PC-3 (cell line): ENCODE measurements around the gene TRIM44. TPM values are rescaled to one million over a fixed set of nuclear protein-coding genes. Genes with fewer than 3 reads are reported as not detected.

Experiments used
- ATAC-seq: fragments of 200-7000 bp; cut with Tn5 transposase; 2 replicates; pipeline ENCODE4 v1.9.1; 2020; ENCODE audit warnings: mild to moderate bottlenecking, moderate library complexity
- BruUV-seq: library from RNA; stranded (reverse); fragments of 400-500 nt; replicated peaks from 2 replicates; lab custom pipeline; 2021; lab: Mats Ljungman, UMichigan
- CTCF ChIA-PET: fragments of 300-600 bp; sonication (Branson Sonifier 250); formaldehyde crosslinking; loops from one replicate; lab custom pipeline; 2022; ENCODE audit warnings: antibody characterized with exemption; lab: Charles Lee
- POLR2A ChIA-PET: fragments of 300-600 bp; sonication (Branson Sonifier 250); formaldehyde crosslinking; loops from one replicate; lab custom pipeline; 2022; ENCODE audit warnings: antibody characterized with exemption; ENCODE audit not compliant: unreplicated experiment; lab: Charles Lee
- DNase-seq: peaks from one replicate; pipeline ENCODE4 v3.0.0-alpha.2; 2015
- H2AFZ ChIP-seq: fragments of 300-600 bp; sonication (generic); 2 replicates; pipeline ENCODE4 v1.6.0; 2016; ENCODE audit warnings: antibody characterized with exemption, low read length
- H3F3A ChIP-seq: fragments of 300-600 bp; sonication (generic); one replicate; pipeline ENCODE4 v1.6.0; 2017; ENCODE audit warnings: antibody characterized with exemption, low read length, control low read depth, mild to moderate bottlenecking; ENCODE audit not compliant: unreplicated experiment
- H3K27ac ChIP-seq: fragments of 300-600 bp; sonication (generic); 2 replicates; pipeline ENCODE4 v1.5.1; 2016; ENCODE audit warnings: mild to moderate bottlenecking, low read length
- H3K27me3 ChIP-seq: fragments of 300-600 bp; sonication (generic); 2 replicates; pipeline ENCODE4 v1.6.1; 2016; ENCODE audit warnings: low read length, mixed read lengths
- H3K36me3 ChIP-seq: fragments of 300-600 bp; sonication (generic); 2 replicates; pipeline ENCODE4 v1.6.1; 2016; ENCODE audit warnings: low read depth, mixed run types, low read length, mixed read lengths
- H3K4me1 ChIP-seq: fragments of 300-600 bp; sonication (generic); 2 replicates; pipeline ENCODE4 v1.5.1; 2016; ENCODE audit warnings: low read length; ENCODE audit not compliant: insufficient read depth
- H3K4me2 ChIP-seq: fragments of 300-600 bp; sonication (generic); 2 replicates; pipeline ENCODE4 v1.6.0; 2016; ENCODE audit warnings: low read length
- H3K4me3 ChIP-seq: fragments of 300-600 bp; sonication (generic); 2 replicates; pipeline ENCODE4 v1.5.1; 2016; ENCODE audit warnings: mild to moderate bottlenecking, low read length, mixed read lengths
- H3K79me2 ChIP-seq: fragments of 300-600 bp; sonication (generic); 2 replicates; pipeline ENCODE4 v1.6.1; 2017; ENCODE audit warnings: low read length, mixed read lengths
- H3K9ac ChIP-seq: fragments of 300-600 bp; sonication (generic); 2 replicates; pipeline ENCODE4 v1.6.0; 2016; ENCODE audit warnings: mild to moderate bottlenecking, low read length
- H3K9me2 ChIP-seq: fragments of 300-600 bp; sonication (generic); replicated peaks from 2 replicates; pipeline ENCODE4 v1.6.1; 2016; ENCODE audit warnings: mixed run types, low read length, mixed read lengths
- H3K9me3 ChIP-seq: fragments of 300-600 bp; sonication (generic); 2 replicates; pipeline ENCODE4 v1.6.1; 2016; ENCODE audit warnings: low read length, mixed read lengths
- H4K20me1 ChIP-seq: fragments of 300-600 bp; sonication (generic); 2 replicates; pipeline ENCODE4 v1.6.1; 2016; ENCODE audit warnings: low read length, mixed read lengths
- EZH2 ChIP-seq: fragments of 300-600 bp; sonication (generic); IDR thresholded peaks from one replicate; pipeline ENCODE4 v1.6.1; 2017; ENCODE audit warnings: antibody characterized with exemption, mild to moderate bottlenecking, low read length; ENCODE audit not compliant: unreplicated experiment
- EZH2phosphoT487 ChIP-seq: fragments of 300-600 bp; sonication (generic); IDR thresholded peaks from 2 replicates; pipeline ENCODE4 v1.6.1; 2018; ENCODE audit warnings: mild to moderate bottlenecking, antibody characterized with exemption, low read length, borderline replicate concordance
- intact Hi-C: fragments of 100-400 bp; cut with micrococcal nuclease; formaldehyde crosslinking; loops from 2 replicates; pipeline ENCODE4 v1.9.0; 2023
- total RNA-seq: library from RNA; depleted of rRNA; stranded (reverse); fragments of >200 nt; gene quantifications from 2 replicates; pipeline ENCODE4 v1.2.3, GENCODE V29; 2014
- TF ChIP-seq, protein P1 (sequence below): fragments of 300-600 bp; sonication (generic); conservative IDR thresholded peaks from 2 replicates; pipeline ENCODE4 v1.5.1; 2017; ENCODE audit warnings: antibody characterized with exemption, low read depth, mild to moderate bottlenecking, low read length

TRIM44 gene
- total RNA-seq, 1 experiment from 2014 or later: 14.0 TPM

DNA sequence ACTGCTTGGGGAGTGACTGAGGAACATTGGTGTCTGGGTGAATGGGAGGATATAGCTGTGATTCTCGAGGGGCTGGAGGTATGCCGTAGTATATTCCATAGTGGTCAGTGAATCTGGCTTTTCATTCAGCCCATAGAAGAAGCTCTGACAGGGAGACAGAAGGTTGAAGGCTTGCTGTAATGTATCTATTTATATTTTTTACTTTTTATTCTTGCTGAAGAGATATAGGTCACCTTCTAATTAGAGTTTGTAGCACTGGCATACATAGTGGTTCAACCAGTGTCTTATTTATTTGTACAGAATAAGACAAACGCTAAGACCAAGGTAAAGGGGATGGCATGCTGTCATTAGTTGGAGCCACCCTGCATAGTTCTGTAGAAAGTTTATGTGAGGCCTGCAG lies 10.0 kb downstream of the TRIM44 start:
- Histone ChIP-seq H3K27me3 (no peaks in the 10 kb centered on the region), H3K9me2 (no peaks in the 10 kb centered on the region), H3K79me2 (peaks cover 95% of the 10 kb centered on the region), H2AFZ (no peak overlapping the region), H3K4me3 (no peak overlapping the region), H3K4me2 (no peak overlapping the region), H4K20me1 (0 out of 2 replicates have a peak, but pooled peaks cover 21% of the 10 kb centered on the region), H3K4me1 (peaks cover 23% of the 10 kb centered on the region), H3K9me3 (no peaks in the 10 kb centered on the region), H3K36me3 (no peaks in the 10 kb centered on the region), H3K9ac (no peak overlapping the region), H3K27ac (no peak overlapping the region), H3F3A (no peaks in the 10 kb centered on the region)
- CTCF ChIA-PET: no interaction called here
- ATAC-seq: no peak
- BruUV-seq: no TSS peak
- intact Hi-C loops: no loop called here
- TF ChIP-seq EZH2phosphoT487 (no peak), EZH2 (no peak)
- TF ChIP-seq, protein P1, sequence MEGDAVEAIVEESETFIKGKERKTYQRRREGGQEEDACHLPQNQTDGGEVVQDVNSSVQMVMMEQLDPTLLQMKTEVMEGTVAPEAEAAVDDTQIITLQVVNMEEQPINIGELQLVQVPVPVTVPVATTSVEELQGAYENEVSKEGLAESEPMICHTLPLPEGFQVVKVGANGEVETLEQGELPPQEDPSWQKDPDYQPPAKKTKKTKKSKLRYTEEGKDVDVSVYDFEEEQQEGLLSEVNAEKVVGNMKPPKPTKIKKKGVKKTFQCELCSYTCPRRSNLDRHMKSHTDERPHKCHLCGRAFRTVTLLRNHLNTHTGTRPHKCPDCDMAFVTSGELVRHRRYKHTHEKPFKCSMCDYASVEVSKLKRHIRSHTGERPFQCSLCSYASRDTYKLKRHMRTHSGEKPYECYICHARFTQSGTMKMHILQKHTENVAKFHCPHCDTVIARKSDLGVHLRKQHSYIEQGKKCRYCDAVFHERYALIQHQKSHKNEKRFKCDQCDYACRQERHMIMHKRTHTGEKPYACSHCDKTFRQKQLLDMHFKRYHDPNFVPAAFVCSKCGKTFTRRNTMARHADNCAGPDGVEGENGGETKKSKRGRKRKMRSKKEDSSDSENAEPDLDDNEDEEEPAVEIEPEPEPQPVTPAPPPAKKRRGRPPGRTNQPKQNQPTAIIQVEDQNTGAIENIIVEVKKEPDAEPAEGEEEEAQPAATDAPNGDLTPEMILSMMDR: no peak
- POLR2A ChIA-PET: no interaction called here
- DNase-seq: no peak

DNA sequence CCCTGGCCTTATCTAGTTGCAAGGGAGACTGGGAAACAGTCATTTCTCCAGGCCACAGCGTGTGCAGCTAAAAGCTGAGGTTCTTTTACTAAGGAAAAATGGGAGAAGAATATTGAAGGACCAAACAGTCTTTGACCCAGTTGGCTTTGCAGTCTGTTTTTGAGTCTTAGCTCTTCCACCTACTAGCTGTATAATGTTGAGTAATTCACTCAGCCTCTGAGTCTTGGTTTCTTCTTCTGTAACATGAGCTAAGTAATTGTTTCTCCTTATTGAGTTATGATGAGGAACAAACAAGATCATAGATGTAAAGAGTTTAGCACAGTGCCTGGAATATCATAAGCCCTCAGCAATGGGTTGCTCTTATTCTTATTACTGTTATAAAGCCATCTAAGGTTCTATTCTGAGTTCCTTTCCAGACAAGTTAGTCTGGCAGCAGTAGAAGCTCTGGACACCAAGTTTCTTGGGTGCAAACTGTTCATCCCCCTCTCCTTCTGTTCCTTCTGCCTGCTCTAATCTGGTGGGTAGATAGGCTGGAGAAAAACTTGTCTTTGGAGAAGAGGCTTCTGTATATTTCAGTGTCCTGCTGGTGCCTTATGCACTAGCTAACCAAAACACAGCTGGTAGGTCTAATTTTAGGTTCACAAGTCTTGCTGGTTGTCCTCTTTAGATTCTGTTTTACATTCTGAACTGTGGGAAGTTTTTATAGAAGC lies 13.5 kb downstream of the TRIM44 start:
- DNase-seq (peak; percentile 31), ATAC-seq (peak; percentile 59)
- intact Hi-C loops: no loop called here
- H3F3A ChIP-seq: no peaks in the 10 kb centered on the region
- peaks cover 19% of the 10 kb centered on the region for H3K4me1 ChIP-seq
- no peak overlapping the region for H2AFZ ChIP-seq
- H3K4me2 ChIP-seq: no peak overlapping the region
- H3K9me2 ChIP-seq: no peaks in the 10 kb centered on the region
- H3K9me3 ChIP-seq: no peaks in the 10 kb centered on the region
- no peak for TF ChIP-seq EZH2
- TF ChIP-seq, protein P1: no peak
- TF ChIP-seq EZH2phosphoT487: no peak
- no peak overlapping the region for H3K4me3 ChIP-seq
- H3K36me3 ChIP-seq: no peaks in the 10 kb centered on the region
- ChIA-PET POLR2A (interaction anchor here (0.6 kb wide), 1 partner anchor 513 kb away, joined by 7 read pairs; no protein-coding TSS in a partner anchor), CTCF (no interaction called here)
- H3K27me3 ChIP-seq: no peaks in the 10 kb centered on the region
- H3K9ac ChIP-seq: no peak overlapping the region
- 0 out of 2 replicates have a peak, but pooled peaks cover 20% of the 10 kb centered on the region for H4K20me1 ChIP-seq
- peaks cover 95% of the 10 kb centered on the region for H3K79me2 ChIP-seq
- H3K27ac ChIP-seq: no peak overlapping the region
- no TSS peak for BruUV-seq

DNA sequence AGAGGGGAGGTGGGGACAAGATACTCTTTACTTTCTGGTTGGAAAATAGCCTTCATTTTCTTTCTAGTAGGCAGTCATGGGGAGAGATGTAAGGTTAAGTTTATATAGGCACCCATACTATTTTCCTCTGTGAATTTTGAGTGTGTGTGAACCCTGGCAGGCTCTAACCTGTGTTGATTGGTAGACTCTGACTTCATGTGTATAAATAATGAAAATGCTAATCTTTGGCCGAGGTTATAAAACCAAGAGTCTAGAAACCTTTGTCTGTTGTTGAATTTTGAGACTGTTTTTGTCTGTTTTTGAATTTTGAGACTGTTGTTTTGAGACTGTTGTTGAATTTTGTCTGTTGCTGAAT lies 14.0 kb downstream of the TRIM44 start:
- intact Hi-C loops: no loop called here
- Histone ChIP-seq H3K4me1 (peaks cover 14% of the 10 kb centered on the region), H3K9me2 (no peaks in the 10 kb centered on the region), H3K36me3 (no peaks in the 10 kb centered on the region), H3K27ac (no peak overlapping the region), H4K20me1 (0 out of 2 replicates have a peak, but pooled peaks cover 20% of the 10 kb centered on the region), H3K9me3 (no peaks in the 10 kb centered on the region), H3K4me2 (no peak overlapping the region), H3K79me2 (peaks cover 95% of the 10 kb centered on the region), H3F3A (no peaks in the 10 kb centered on the region), H3K27me3 (no peaks in the 10 kb centered on the region), H3K9ac (no peak overlapping the region), H3K4me3 (no peak overlapping the region), H2AFZ (no peak overlapping the region)
- no peak for DNase-seq
- no TSS peak for BruUV-seq
- ATAC-seq: no peak
- POLR2A ChIA-PET: no interaction called here
- TF ChIP-seq, protein P1: no peak
- no peak for TF ChIP-seq EZH2
- no peak for TF ChIP-seq EZH2phosphoT487
- CTCF ChIA-PET: no interaction called here
